Vagina (tissue), 2 donors: ENCODE measurements around the gene RNF182.

Experiments used
- POLR2A ChIP-seq, 2 donors: fragments of 450-650 bp; IDR thresholded peaks; one replicate each; pipeline ENCODE4 v1.6.1; 2017; ENCODE audit warnings: antibody characterized with exemption in 2 of 2, mild to moderate bottlenecking in 2 of 2, moderate library complexity in 2 of 2
- TF ChIP-seq, protein P1 (sequence below), 3 experiments: fragments of 450-650 bp in 2 of 3; fragments of 200-600 bp in 1 of 3; sonication (generic) in 1 of 3; IDR thresholded peaks; one replicate each; pipeline ENCODE4 v1.5.1; 2017 to 2019; ENCODE audit warnings: antibody characterized with exemption in 3 of 3, mild to moderate bottlenecking in 2 of 3, moderate library complexity in 2 of 3

DNA sequence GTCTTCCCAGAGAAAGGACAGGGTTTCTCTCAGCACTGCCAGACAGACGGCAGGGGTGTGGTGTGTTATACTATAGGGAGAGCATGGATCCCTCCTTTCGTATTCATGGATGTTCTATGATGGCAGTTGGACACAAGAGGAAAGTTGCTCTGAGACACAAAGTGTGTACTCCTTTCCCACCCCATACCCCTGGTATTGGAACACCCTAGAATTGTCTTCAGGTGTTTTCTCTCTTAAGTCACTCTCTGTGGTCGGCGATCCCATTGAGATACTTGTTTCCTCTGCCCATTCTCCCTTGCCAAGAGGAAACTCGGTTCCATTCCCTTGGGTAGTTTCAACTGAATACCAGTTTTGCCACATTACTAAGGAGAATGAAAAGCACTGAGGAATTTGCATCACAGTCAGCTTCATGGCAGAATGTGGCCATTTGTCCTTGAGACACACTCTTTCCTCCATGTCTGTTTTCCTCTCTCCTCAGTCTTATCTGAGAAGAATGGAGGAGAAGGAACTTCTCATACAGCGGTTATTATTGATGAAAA lies 53.4 kb downstream of the RNF182 start:
- TF ChIP-seq, protein P1, sequence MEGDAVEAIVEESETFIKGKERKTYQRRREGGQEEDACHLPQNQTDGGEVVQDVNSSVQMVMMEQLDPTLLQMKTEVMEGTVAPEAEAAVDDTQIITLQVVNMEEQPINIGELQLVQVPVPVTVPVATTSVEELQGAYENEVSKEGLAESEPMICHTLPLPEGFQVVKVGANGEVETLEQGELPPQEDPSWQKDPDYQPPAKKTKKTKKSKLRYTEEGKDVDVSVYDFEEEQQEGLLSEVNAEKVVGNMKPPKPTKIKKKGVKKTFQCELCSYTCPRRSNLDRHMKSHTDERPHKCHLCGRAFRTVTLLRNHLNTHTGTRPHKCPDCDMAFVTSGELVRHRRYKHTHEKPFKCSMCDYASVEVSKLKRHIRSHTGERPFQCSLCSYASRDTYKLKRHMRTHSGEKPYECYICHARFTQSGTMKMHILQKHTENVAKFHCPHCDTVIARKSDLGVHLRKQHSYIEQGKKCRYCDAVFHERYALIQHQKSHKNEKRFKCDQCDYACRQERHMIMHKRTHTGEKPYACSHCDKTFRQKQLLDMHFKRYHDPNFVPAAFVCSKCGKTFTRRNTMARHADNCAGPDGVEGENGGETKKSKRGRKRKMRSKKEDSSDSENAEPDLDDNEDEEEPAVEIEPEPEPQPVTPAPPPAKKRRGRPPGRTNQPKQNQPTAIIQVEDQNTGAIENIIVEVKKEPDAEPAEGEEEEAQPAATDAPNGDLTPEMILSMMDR (IDR thresholded peaks at IDR 0.05) = no peak
- TF ChIP-seq POLR2A (IDR thresholded peaks at IDR 0.05) = no peak
